ENCODE data around the gene PRTN3. TPM values are rescaled to one million over a fixed set of nuclear protein-coding genes. Genes with fewer than 3 reads are reported as not detected.

PRTN3 gene
- total RNA-seq, 1 experiment from 2014 or later: not detected

- Histone ChIP-seq H3K36me3 (ENCODE audit: low read depth) (no peaks in the 10 kb centered on the region), H2AFZ (no peak overlapping the region), H3K4me1 (replicated peaks; ENCODE audit: insufficient read depth) (peaks cover 13% of the 10 kb centered on the region), H3K4me3 (no peak overlapping the region), H3F3A (ENCODE audit: insufficient read depth, low read depth) (peaks cover 10% of the 10 kb centered on the region; the same call in 1 of the 2 replicates), H4K20me1 (ENCODE audit: insufficient read depth) (peaks cover 31% of the 10 kb centered on the region), H3K4me2 (no peak overlapping the region), H3K27me3 (ENCODE audit: insufficient read depth, low read depth) (no peaks in the 10 kb centered on the region), H3K27ac (no peak overlapping the region), H3K9me2 (ENCODE audit: insufficient read depth) (no peaks in the 10 kb centered on the region), H3K9me3 (ENCODE audit: insufficient read depth, low read depth) (no peaks in the 10 kb centered on the region), H3K79me2 (ENCODE audit: low read depth) (no peaks in the 10 kb centered on the region)
- BruUV-seq (replicated peaks): no TSS peak
- no peak for DNase-seq
- intact Hi-C loops (cut with micrococcal nuclease; ENCODE audit: unreplicated experiment): no loop called here
- no peak for TF ChIP-seq EZH2 (IDR thresholded peaks at IDR 0.05; ENCODE audit: low read depth)
- TF ChIP-seq CTCF (conservative IDR thresholded peaks at IDR 0.05): no peak
- POLR2A ChIA-PET (ENCODE audit: unreplicated experiment): interaction anchor here (1.0 kb wide), 1 partner anchor 147 kb away, joined by 6 read pairs; no protein-coding TSS in a partner anchor
- CTCF ChIA-PET: interaction anchor here (0.9 kb wide), 1 partner anchor 190 kb away, joined by 5 read pairs; no protein-coding TSS in a partner anchor
These were observed 39.1 kb downstream of the PRTN3 start for GRCh38 chr19:879711-880438.

GRCh38 chr19:881385-882071 is 40.7 kb downstream of the PRTN3 start:
- intact Hi-C loops (cut with micrococcal nuclease; ENCODE audit: unreplicated experiment): loop anchor here (2.0 kb wide), 1 partner anchor 27 kb away; no protein-coding TSS in a partner anchor
- Histone ChIP-seq H3K27ac (no peak overlapping the region), H4K20me1 (ENCODE audit: insufficient read depth) (peaks cover 43% of the 10 kb centered on the region), H3K9me2 (ENCODE audit: insufficient read depth) (no peaks in the 10 kb centered on the region), H3K79me2 (ENCODE audit: low read depth) (no peaks in the 10 kb centered on the region), H3K36me3 (ENCODE audit: low read depth) (0 out of 2 replicates have a peak, but pooled peaks cover 4% of the 10 kb centered on the region), H3K4me2 (no peak overlapping the region), H3K9me3 (ENCODE audit: insufficient read depth, low read depth) (no peaks in the 10 kb centered on the region), H3K4me3 (no peak overlapping the region), H2AFZ (no peak overlapping the region), H3K4me1 (replicated peaks; ENCODE audit: insufficient read depth) (peaks cover 14% of the 10 kb centered on the region), H3K27me3 (ENCODE audit: insufficient read depth, low read depth) (no peaks in the 10 kb centered on the region), H3F3A (ENCODE audit: insufficient read depth, low read depth) (peaks cover 12% of the 10 kb centered on the region; the same call in 1 of the 2 replicates)
- ChIA-PET POLR2A (ENCODE audit: unreplicated experiment) (no interaction called here), CTCF (no interaction called here)
- no TSS peak for BruUV-seq (replicated peaks)
- no peak for TF ChIP-seq CTCF (conservative IDR thresholded peaks at IDR 0.05)
- TF ChIP-seq EZH2 (IDR thresholded peaks at IDR 0.05; ENCODE audit: low read depth): no peak
- no peak for DNase-seq

- H3K27ac ChIP-seq: no peak overlapping the region
- peaks cover 14% of the 10 kb centered on the region for H3K4me1 ChIP-seq (replicated peaks; ENCODE audit: insufficient read depth)
- peaks cover 23% of the 10 kb centered on the region for H3F3A ChIP-seq (ENCODE audit: insufficient read depth, low read depth)
- intact Hi-C loops (cut with micrococcal nuclease; ENCODE audit: unreplicated experiment): loop anchor here (1.0 to 2.0 kb wide), 3 partner anchors 26 to 113 kb away; no protein-coding TSS in a partner anchor
- H4K20me1 ChIP-seq (ENCODE audit: insufficient read depth): peaks cover 48% of the 10 kb centered on the region
- no TSS peak for BruUV-seq (replicated peaks)
- H3K79me2 ChIP-seq (ENCODE audit: low read depth): no peaks in the 10 kb centered on the region
- no peak for DNase-seq
- H3K4me2 ChIP-seq: no peak overlapping the region
- no peak overlapping the region for H2AFZ ChIP-seq
- H3K27me3 ChIP-seq (ENCODE audit: insufficient read depth, low read depth): no peaks in the 10 kb centered on the region
- ChIA-PET CTCF (interaction anchor here (0.5 to 0.7 kb wide), 4 partner anchors 23 to 396 kb away, joined by 3 to 5 read pairs (median 4); no protein-coding TSS in a partner anchor), POLR2A (ENCODE audit: unreplicated experiment) (no interaction called here)
- H3K36me3 ChIP-seq (ENCODE audit: low read depth): 0 out of 2 replicates have a peak, but pooled peaks cover 8% of the 10 kb centered on the region
- no peaks in the 10 kb centered on the region for H3K9me3 ChIP-seq (ENCODE audit: insufficient read depth, low read depth)
- no peak for TF ChIP-seq CTCF (conservative IDR thresholded peaks at IDR 0.05)
- no peak for TF ChIP-seq EZH2 (IDR thresholded peaks at IDR 0.05; ENCODE audit: low read depth)
- H3K9me2 ChIP-seq (ENCODE audit: insufficient read depth): no peaks in the 10 kb centered on the region
- H3K4me3 ChIP-seq: no peak overlapping the region
These were observed 42.2 kb downstream of the PRTN3 start for GRCh38 chr19:882871-883497.
